GM15510 (cell line): ENCODE results near the gene PLD6.

ENCODE experiments used
- POLR2A ChIP-seq: IDR thresholded peaks from 3 replicates; pipeline ENCODE4 v1.6.1; 2011; ENCODE audit warnings: borderline replicate concordance; ENCODE audit not compliant: insufficient read length; ENCODE audit errors: extremely low read depth

Gene PLD6

DNA sequence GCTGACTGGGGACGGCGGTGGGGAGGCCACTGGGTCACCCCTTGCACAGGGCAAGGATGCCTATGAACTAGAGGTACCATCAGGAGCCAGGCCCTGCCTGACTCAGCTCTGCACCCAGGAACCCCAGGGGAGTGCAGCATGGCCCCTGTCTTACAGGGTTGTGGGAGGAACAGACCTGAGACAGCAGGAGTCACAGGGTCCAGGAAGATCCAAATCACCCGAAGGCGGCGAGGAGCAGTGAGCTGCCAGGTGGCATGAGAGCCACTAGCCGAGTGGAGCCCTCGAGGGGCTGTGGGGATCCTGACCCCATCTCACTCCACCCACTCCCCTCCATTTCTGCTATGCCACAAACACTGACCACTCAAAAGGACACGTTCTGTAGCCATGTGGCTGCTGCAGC, 30.8 kb downstream of the PLD6 start:
- TF ChIP-seq POLR2A = no peak

DNA sequence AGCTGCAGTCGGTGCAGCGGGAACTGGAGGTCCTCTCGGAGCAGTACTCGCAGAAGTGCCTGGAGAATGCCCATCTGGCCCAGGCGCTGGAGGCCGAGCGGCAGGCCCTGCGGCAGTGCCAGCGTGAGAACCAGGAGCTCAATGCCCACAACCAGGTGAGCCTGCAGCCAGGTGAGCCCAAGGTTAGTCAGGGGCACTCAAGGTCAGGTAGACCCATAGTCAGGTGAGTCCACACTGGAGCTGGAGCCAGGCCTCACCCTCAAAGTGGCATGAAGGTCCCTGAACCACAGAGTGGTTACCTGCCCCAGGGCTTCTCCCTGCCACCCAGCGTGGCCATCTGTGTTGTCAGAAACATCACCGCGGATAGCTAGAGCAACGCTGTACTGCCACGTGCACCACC, 32.2 kb downstream of the PLD6 start:
- no peak for TF ChIP-seq POLR2A

DNA sequence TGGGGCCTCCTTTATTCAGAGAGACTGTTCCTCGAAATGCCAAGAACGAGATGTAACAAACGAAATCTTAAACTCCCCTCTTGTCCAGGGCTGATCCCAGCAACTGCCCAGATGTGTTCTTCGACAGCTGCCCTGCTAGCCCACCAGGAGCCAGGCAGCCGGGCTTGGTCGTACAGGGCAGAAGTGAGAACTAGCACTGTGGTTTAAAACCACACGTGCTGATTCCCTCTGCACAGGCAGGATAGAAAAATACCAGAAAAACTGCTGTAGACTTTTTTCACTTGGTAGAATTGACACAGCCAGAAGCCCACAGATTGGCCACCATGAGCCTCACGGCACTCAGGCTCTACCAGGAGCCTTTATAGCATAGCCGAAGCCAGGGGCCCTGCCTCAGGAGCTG, 33.1 kb downstream of the PLD6 start:
- no peak for TF ChIP-seq POLR2A

DNA sequence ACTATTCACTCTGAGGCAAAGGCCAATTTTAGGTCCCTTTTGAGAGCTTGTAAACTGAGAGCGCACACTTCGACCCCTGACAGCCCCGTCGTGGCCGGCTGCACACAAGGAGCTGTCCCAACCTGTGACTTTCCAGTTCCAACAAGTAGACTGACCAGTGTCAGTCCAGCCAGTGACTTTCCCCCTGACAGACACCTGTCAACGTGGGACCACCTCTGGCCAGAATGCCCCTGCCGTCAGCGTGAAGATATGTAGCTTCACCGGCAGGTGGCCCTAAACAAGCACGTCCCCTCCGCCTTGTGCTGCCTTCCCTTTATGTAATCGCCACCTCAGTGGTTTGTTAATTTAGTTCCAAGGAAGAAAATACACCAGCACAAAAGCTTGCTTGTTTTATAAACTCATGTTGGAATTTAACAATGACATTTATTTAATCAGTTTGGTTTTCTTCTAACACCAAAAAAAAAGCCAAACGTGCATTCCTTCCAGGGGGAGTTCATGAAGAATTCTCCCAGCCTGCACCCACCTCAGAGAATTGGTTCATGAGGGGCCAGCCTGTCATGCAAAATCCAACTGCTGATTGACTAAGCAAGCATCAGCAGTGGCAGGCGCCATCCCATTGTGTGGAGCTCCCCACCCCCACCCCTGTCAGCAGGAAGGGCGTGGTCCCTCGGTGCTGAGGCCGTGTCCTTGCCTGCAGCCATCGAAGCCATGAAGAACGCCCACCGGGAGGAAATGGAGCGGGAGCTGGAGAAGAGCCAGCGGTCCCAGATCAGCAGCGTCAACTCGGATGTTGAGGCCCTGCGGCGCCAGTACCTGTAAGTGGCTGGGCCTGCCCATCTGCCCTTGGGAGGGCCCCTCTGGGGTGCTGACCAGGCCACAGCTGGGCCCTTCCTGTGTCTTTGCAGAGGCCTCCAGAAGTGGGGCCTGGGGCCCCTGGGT, 33.9 kb downstream of the PLD6 start:
- TF ChIP-seq POLR2A = no peak

DNA sequence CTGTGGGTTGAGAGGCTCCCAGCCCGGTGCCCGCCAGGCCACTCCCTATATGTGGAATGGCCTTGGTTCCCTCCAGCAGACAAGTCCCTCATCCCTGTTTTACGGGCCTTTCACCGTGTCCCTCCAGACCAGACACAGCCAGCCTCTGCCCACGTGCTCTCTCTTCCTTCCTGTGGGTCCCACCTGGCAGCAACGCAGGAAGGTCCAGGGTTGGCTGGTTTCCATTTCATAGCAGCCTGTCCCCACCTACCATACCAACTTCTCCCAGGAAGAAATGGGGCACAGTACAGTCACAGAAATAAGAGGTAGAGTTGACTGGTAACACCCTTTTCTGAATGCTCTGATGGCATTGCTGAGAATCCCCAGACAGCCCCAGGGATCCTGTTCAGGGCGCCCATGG, 34.9 kb downstream of the PLD6 start:
- TF ChIP-seq POLR2A = no peak

DNA sequence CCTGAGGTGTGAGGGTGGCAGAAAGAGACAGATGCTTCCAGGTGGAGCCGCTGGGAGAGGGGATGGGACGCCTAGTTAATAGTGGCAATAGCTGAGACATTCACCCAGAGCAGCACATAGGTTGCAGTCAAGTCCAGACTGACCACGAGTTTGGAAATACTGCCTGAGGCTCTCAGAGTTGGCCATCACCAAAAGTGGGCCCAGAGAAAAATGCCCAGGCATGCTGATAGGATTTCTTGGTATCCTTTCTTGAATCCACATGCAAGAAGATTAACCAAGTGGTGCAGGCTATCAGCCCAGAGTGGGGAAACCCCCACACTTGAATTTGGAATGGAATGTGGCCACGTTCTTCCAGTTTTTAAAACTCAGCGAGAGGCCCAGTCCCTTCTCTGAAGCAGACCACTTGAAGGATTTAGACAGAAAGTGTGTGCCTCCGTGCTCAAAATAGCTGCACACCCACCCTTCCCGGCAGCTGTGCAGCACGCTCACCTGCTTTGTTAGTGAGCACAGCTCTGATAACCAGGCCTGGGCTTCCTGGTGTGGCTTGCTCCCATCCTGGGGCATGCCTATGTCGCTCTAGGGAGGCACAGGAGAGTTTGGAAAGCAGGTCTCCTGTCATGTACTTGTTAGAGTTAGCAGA, 35.7 kb downstream of the PLD6 start:
- no peak for TF ChIP-seq POLR2A

DNA sequence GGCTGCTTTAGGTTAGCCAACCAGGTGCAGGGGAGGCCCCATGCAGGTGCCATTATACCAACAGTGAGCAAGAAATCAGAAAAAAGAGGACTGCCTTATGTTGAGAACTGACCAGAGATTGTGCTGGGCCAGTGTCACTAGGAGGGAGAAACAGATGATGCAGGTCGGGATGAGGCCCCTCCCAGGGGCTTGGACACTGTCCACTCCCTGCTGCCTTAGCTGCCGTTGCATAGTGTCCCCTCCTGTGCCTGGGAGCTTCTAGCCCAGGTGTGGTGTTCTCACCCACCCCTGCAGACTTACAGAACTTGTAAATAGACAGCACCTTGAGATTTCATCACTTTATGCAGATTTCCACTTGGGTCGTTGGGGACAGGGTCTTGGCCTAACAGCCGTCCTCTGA, 36.7 kb downstream of the PLD6 start:
- no peak for TF ChIP-seq POLR2A

DNA sequence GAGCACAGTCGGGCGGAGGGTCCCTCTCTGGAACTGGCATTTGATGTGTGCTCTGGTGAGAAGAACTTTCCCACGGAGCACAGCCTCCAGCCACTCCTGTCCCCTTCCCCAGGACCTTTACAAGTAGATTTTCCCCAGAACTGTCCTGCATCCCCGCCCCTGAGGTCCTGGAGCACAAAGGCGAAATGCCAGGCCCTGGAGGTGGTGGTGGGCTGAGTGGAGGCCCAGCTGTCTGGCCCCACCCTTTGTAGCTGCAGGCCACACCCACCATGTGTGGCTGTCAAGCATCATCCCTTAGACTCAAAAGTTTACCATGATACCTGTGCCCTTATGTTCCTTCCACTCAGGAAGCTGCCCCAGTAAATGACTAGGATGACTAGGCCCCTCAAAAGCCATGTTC, 37.7 kb downstream of the PLD6 start:
- TF ChIP-seq POLR2A = no peak

DNA sequence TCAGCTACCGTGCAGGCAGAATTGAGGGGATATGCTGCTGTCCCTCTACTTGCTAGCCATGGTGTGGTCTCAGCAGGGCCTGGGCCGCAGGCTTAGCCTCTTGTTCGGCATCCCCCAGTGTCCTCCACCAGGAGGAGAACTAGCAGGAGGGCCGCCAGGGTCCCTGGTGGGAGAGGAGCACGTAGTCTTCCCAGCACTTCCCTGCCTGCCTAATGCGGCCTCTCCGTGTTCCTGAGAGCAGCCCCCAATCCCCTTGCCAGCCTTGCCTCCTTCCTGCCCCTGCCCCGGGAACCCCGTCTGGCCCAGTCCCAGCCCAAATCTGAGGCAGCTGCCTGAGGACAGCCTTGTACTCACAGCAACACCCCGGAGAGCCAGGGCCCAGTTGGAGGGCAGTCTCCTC, 38.1 kb downstream of the PLD6 start:
- TF ChIP-seq POLR2A = no peak

DNA sequence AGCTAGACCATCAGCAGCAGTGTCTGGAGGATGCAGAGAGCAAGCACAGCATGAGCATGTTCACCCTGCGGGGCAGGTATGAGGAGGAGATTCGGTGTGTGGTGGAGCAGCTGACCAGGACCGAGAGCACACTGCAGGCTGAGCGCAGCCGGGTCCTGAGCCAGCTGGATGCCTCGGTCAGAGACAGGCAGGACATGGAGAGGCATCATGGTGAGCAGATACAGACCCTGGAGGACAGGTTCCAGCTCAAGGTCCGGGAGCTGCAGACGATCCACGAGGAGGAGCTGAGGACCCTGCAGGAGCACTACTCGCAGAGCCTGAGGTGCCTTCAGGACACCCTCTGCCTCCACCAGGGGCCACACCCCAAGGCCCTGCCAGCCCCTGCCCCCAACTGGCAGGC, 38.8 kb downstream of the PLD6 start:
- no peak for TF ChIP-seq POLR2A

DNA sequence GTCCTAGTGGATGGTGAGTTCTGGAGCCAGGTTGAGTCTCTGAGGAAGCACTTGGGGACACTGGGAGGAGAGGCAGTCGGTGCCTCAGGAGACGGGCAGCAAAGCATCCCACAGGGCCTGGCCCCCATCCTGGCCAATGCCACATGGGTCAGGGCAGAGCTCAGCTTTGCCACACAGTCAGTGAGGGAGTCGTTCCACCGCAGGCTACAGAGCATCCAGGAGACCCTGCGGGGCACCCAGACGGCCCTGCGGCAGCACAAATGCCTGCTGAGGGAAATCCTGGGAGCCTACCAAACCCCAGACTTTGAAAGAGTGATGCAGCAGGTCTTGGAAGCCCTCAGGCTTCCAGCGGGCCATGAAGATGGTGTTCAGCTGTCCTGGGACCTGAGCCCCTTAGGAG, 39.7 kb downstream of the PLD6 start:
- no peak for TF ChIP-seq POLR2A

DNA sequence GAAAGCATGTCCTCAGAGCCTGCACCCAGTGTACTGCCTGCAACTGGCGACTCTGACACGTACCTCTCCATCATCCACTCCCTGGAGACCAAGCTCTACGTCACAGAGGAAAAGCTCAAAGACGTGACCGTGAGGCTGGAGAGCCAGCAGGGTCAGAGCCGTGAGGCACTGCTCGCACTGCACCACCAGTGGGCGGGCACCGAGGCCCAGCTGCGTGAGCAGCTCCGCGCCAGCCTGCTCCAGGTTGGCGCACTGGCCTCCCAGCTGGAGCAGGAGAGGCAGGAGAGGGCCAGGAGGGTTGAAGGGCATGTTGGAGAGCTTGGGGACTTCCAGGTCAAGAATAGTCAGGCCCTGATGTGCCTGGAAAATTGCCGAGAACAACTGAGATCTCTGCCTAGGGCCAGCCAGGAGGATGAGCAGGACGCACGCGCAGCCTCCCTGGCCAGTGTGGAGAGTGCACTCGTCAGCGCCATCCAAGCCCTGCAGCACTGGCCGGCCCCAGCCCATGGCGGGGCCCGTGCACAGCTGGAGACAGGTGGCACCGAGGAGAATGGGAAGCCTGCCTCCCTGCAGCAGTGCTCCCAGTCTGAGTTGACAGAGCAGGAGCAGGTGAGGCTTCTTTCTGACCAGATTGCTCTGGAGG, 40.3 kb downstream of the PLD6 start:
- no peak for TF ChIP-seq POLR2A

DNA sequence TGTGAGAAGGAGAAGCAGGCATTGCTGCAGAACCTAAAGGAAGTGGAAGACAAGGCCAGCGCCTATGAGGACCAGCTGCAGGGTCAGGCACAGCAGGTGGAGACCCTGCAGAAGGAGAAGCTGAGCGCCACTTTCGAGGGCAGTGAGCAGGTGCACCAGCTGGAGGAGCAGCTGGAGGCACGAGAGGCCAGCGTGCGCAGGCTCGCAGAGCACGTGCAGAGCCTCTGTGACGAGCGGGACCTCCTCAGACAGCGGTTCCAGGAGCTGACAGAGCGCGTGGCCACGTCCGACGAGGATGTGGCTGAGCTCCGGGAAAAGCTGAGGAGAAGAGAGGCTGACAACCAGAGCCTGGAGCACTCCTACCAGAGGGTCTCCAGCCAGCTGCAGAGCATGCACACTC, 41.5 kb downstream of the PLD6 start:
- no peak for TF ChIP-seq POLR2A

DNA sequence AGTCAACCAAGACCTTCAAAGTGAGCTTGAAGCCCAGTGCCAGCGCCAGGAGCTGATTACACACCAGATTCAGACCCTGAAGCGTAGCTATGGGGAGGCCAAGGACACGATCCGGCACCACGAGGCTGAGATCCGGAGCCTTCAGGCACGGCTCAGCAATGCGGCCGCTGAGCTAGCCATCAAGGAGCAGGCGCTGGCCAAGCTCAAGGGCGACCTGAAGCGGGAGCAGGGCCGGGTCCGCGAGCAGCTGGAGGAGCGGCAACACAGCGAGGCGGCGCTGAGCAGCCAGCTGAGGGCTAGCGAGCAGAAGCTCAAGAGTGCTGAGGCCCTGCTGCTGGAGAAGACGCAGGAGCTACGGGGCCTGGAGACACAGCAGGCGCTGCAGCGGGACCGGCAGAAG, 42.0 kb downstream of the PLD6 start:
- TF ChIP-seq POLR2A = no peak

DNA sequence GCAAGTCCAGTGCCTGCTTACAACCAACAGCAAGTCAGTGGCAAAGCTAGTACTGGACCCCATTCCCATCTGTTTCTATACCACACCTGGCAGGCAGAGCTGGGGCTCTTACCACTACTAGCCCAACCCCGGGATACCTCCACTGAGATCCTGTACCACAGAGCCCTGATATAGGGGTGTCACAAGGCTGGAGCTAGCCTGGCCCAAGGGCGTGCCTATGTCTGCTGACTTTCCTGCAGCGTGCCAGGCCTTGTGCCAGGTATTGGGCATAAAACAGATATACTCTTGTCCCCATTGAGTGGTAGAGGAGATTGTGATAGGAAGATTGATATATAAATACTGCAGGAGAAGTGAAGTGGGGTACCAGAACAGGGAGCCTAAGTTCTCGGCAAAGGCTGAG, 44.4 kb downstream of the PLD6 start:
- TF ChIP-seq POLR2A = no peak
